K562 (cell line): ENCODE results near the gene C2orf81. TPM values are rescaled to one million over a fixed set of nuclear protein-coding genes. Genes with fewer than 3 reads are reported as not detected.

Experiments
- ASH1L ChIP-seq: fragments of 450-650 bp; IDR thresholded peaks from 2 replicates; pipeline ENCODE4 v1.6.1; 2018; ENCODE audit warnings: borderline replicate concordance, mild to moderate bottlenecking, low read depth; ENCODE audit not compliant: partially characterized antibody
- ATF1 ChIP-seq, 2 experiments: fragments of 450-650 bp in 1 of 2; IDR thresholded peaks; 2 replicates each; pipeline ENCODE4 v1.6.1; 2016; ENCODE audit warnings: missing compliant biosample characterization in 1 of 2, missing genetic modification characterization in 1 of 2
- BHLHE40 ChIP-seq: IDR thresholded peaks from 2 replicates; pipeline ENCODE4 v1.6.1; 2011; ENCODE audit warnings: low read length, improper control_type of control experiment
- CBFB ChIP-seq: sonication (generic); formaldehyde crosslinking; IDR thresholded peaks from 2 replicates; pipeline ENCODE4 v1.4.0; 2020; ENCODE audit warnings: mild to moderate bottlenecking, missing genetic modification reagents
- COPS2 ChIP-seq: fragments of 450-650 bp; conservative IDR thresholded peaks from 2 replicates; pipeline ENCODE4 v1.6.1; 2016; ENCODE audit warnings: mild to moderate bottlenecking, moderate library complexity
- CXXC5 ChIP-seq: fragments of 250-450 bp; sonication (Bioruptor Pico); IDR thresholded peaks from 2 replicates; pipeline ENCODE4 v1.8.0; 2022; ENCODE audit warnings: inconsistent platforms, mild to moderate bottlenecking, moderate library complexity
- ELF4 ChIP-seq: fragments of 450-650 bp; formaldehyde crosslinking; IDR thresholded peaks from 2 replicates; pipeline ENCODE4 v1.4.0; 2022; ENCODE audit warnings: missing genetic modification characterization
- ETV1 ChIP-seq: fragments of 450-650 bp; conservative IDR thresholded peaks from 2 replicates; pipeline ENCODE4 v1.6.1; 2016; ENCODE audit warnings: missing genetic modification characterization, control low read depth, low read depth, missing compliant biosample characterization
- EWSR1 ChIP-seq: fragments of 450-650 bp; IDR thresholded peaks from 2 replicates; pipeline ENCODE4 v1.6.1; 2018; ENCODE audit warnings: borderline replicate concordance, mild to moderate bottlenecking, low read depth, moderate library complexity; ENCODE audit not compliant: partially characterized antibody
- NCOA6 ChIP-seq: fragments of 450-650 bp; IDR thresholded peaks from 2 replicates; pipeline ENCODE4 v1.6.1; 2017; ENCODE audit warnings: mild to moderate bottlenecking
- NFE2L1 ChIP-seq: fragments of 450-650 bp; IDR thresholded peaks from 2 replicates; pipeline ENCODE4 v1.6.1; 2016; ENCODE audit warnings: missing genetic modification characterization, low read depth, mild to moderate bottlenecking, missing compliant biosample characterization, moderate library complexity, borderline replicate concordance
- PHF20 ChIP-seq: fragments of 450-650 bp; IDR thresholded peaks from 2 replicates; pipeline ENCODE4 v1.6.1; 2018; ENCODE audit not compliant: partially characterized antibody
- PML ChIP-seq: IDR thresholded peaks from 2 replicates; pipeline ENCODE4 v1.6.1; 2012; ENCODE audit warnings: low read length, inconsistent platforms
- RBFOX2 ChIP-seq: fragments of 200-400 bp; formaldehyde crosslinking; IDR thresholded peaks from 2 replicates; pipeline ENCODE4 v1.6.1; 2017; ENCODE audit warnings: low read depth, mild to moderate bottlenecking, low read length, moderate library complexity
- SMARCE1 ChIP-seq: fragments of 450-650 bp; IDR thresholded peaks from 2 replicates; pipeline ENCODE4 v1.7.1; 2016; ENCODE audit warnings: mild to moderate bottlenecking
- U2AF1 ChIP-seq: fragments of 200-400 bp; formaldehyde crosslinking; optimal IDR thresholded peaks from 2 replicates; pipeline ENCODE3; 2017; ENCODE audit warnings: mild to moderate bottlenecking, low read depth, low read length, moderate library complexity
- ZFPM2 ChIP-seq: fragments of 250-450 bp; sonication (Bioruptor Pico); IDR thresholded peaks from 2 replicates; pipeline ENCODE4 v1.5.1; 2022; ENCODE audit warnings: mild to moderate bottlenecking
- ZNF584 ChIP-seq: fragments of 200-800 bp; sonication (Bioruptor generic); IDR thresholded peaks from 2 replicates; pipeline ENCODE4 v1.6.1; 2016; ENCODE audit warnings: low read depth, mild to moderate bottlenecking, missing genetic modification characterization, missing compliant biosample characterization
- polyA plus RNA-seq, 8 experiments: library from polyadenylated mRNA; depleted of rRNA in 4 of 8; stranded (reverse) in 5 of 8; unstranded in 3 of 8; fragments of >200 nt; fragmentation: Nextera tagmentation in 2 of 8; fragmentation: Illumina TruSeq in 1 of 8; extraction: Ambion mirVana in 2 of 8; extraction: Trizol in 1 of 8; gene quantifications; 2 replicates each; pipeline versions ENCODE4 v1.2.1 to v1.2.3, GENCODE V29; 2011 to 2014; ENCODE audit warnings: inconsistent platforms in 1 of 8, missing spikeins in 1 of 8
- total RNA-seq, 7 experiments: library from RNA; depleted of rRNA in 6 of 7; stranded (reverse); fragments of >200 nt in 6 of 7; fragmentation: Illumina TruSeq in 2 of 7; extraction: Trizol in 2 of 7; gene quantifications; 2 replicates each; pipeline versions ENCODE4 v1.2.1 to v1.2.3, GENCODE V29; 2011 to 2021; ENCODE audit warnings: low replicate concordance in 1 of 7
- TF ChIP-seq, protein P1 (sequence below): sonication (generic); formaldehyde crosslinking; IDR thresholded peaks from 2 replicates; pipeline ENCODE4 v1.8.1; 2022; ENCODE audit warnings: missing genetic modification reagents
- TF ChIP-seq, protein P2 (sequence below): fragments of 450-650 bp; IDR thresholded peaks from 2 replicates; pipeline ENCODE4 v1.6.1; 2016; ENCODE audit warnings: mild to moderate bottlenecking

Gene C2orf81
- total and polyA plus RNA-seq, 9 of the 15 experiments (the other 6 are each of a cell fraction or from before 2014, with no cell fraction given) = 0.06 TPM; not detected in 8

- TF ChIP-seq ATF1 (CRISPR knock-in tag; IDR thresholded peaks at IDR 0.05) (no peak), ATF1 (tag; IDR thresholded peaks at IDR 0.05) (peak; percentile 69), PHF20 (peak; percentile 43), ETV1 (tag) (peak; percentile 33; the same call in 1 of the 2 replicates), CBFB (peak; percentile 81; the same call in 1 of the 2 replicates), EWSR1 (no peak), BHLHE40 (peak; percentile 97), U2AF1 (no peak), ZNF584 (no peak), SMARCE1 (no peak), ELF4 (no peak), CXXC5 (peak; percentile 84), ZFPM2 (CRISPR knock-in tag) (no peak), RBFOX2 (peak; percentile 65), PML (no peak), COPS2 (no peak), NCOA6 (peak; percentile 68), ASH1L (no peak), NFE2L1 (no peak)
- TF ChIP-seq, protein P1, sequence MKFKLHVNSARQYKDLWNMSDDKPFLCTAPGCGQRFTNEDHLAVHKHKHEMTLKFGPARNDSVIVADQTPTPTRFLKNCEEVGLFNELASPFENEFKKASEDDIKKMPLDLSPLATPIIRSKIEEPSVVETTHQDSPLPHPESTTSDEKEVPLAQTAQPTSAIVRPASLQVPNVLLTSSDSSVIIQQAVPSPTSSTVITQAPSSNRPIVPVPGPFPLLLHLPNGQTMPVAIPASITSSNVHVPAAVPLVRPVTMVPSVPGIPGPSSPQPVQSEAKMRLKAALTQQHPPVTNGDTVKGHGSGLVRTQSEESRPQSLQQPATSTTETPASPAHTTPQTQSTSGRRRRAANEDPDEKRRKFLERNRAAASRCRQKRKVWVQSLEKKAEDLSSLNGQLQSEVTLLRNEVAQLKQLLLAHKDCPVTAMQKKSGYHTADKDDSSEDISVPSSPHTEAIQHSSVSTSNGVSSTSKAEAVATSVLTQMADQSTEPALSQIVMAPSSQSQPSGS (CRISPR knock-in tag) = no peak
- TF ChIP-seq, protein P2, sequence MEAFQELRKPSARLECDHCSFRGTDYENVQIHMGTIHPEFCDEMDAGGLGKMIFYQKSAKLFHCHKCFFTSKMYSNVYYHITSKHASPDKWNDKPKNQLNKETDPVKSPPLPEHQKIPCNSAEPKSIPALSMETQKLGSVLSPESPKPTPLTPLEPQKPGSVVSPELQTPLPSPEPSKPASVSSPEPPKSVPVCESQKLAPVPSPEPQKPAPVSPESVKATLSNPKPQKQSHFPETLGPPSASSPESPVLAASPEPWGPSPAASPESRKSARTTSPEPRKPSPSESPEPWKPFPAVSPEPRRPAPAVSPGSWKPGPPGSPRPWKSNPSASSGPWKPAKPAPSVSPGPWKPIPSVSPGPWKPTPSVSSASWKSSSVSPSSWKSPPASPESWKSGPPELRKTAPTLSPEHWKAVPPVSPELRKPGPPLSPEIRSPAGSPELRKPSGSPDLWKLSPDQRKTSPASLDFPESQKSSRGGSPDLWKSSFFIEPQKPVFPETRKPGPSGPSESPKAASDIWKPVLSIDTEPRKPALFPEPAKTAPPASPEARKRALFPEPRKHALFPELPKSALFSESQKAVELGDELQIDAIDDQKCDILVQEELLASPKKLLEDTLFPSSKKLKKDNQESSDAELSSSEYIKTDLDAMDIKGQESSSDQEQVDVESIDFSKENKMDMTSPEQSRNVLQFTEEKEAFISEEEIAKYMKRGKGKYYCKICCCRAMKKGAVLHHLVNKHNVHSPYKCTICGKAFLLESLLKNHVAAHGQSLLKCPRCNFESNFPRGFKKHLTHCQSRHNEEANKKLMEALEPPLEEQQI = no peak
Observed at GRCh38 chr2:74421221-74421870, at the start of gene C2orf81, which contains the start of gene WDR54 (continued).
